Measurements from ENCODE around the gene OAS2. TPM values are rescaled to one million over a fixed set of nuclear protein-coding genes. Genes with fewer than 3 reads are reported as not detected.

OAS2 gene
- total and polyA plus RNA-seq, 4 experiments from 2014 or later: 25.5 to 77.4 (median 69.6) TPM

DNA sequence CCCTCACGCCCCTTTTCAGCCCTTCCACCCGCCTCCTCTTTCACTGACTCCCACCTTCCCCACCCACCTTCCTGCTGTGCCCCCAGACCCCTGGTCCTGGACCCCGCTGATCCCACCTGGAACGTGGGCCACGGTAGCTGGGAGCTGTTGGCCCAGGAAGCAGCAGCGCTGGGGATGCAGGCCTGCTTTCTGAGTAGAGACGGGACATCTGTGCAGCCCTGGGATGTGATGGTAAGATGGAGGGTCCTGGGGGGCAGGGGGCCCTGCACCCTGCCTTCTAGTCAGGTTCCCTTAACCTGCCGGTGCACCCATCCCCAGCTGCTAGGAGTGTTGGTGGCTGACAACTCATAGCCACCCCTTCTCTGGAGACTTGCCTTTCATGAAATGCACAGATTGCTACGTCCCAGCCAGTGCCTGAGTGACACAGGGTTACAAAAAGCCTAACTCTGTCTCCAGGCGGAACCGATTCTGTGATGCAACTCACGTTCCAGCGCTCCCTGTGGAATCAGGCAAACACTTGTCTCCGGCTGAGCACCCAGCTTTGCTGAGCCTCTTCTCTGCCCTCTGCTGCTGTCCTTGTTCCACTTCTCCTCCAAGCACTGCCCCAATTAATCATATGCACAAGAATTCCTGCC is 15.0 kb upstream of the OAS2 start:
- H3K27me3 ChIP-seq (ENCODE audit: insufficient read depth, low read length): no peaks in the 10 kb centered on the region
- Mint-ChIP-seq H3K4me3 (no peak overlapping the region), H3K27me3 (no peaks in the 10 kb centered on the region), H3K27ac (peak overlapping the region in 2 of 7 donors; percentile 32 to 47), H3K4me1 (peaks cover 6 to 16% (median 11%) of the 10 kb centered on the region in 4 donors), H3K36me3 (peaks cover 76 to 85% of the 10 kb centered on the region in 2 donors), H3K9me3 (peaks cover 0 to 8% (median 2%) of the 10 kb centered on the region in 8 donors)
- H3K4me3 ChIP-seq (ENCODE audit: low read length in 2 of 2): no peak overlapping the region
- H3K9me3 ChIP-seq (ENCODE audit: control insufficient read depth in 1 of 2, low read length in 2 of 2): no peaks in the 10 kb centered on the region
- CTCF ChIA-PET (ENCODE audit: partially characterized antibody): interaction anchor here (1.2 kb wide), 1 partner anchor 30 kb away, joined by 3 read pairs; no protein-coding TSS in a partner anchor
- no peaks in the 10 kb centered on the region for H3K4me1 ChIP-seq (ENCODE audit: insufficient read depth, low read length)
- H3K36me3 ChIP-seq (ENCODE audit: insufficient read depth, low read length): peaks cover 67% of the 10 kb centered on the region
- intact Hi-C loops (cut with micrococcal nuclease): no loop called here
- POLR2A ChIA-PET (ENCODE audit: partially characterized antibody): interaction anchor here (5.0 kb wide), 1 partner anchor 15 kb away, joined by 18 read pairs; the partner anchor contains the start of gene OAS2
- DNase-seq: no peak
- H3K27ac ChIP-seq (ENCODE audit: low read depth, low read length): no peak overlapping the region

DNA sequence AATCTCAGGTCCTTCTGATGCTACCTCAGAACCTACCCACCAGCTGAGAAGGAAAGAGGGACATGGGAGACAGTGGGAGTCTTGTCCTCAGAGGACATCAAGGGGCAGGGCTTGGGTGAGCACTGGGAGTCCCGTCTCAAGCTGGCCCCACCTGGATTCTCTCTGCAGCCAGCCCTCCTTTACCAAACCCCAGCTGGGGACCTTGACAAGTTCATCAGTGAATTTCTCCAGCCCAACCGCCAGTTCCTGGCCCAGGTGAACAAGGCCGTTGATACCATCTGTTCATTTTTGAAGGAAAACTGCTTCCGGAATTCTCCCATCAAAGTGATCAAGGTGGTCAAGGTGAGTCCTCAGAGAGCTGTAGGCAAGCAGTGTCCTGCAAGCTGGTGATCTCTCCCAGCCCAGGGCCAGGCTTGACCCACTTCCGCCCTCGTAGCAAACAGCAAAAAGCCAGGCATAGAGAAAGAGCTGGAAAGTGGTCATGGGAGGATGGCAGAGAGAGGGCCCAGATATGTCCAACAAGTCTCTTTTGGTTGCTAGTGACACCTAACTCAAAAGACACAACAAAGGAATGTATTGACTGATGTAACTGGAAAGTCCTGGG is 14.2 kb upstream of the OAS2 start:
- no peaks in the 10 kb centered on the region for H3K4me1 ChIP-seq (ENCODE audit: insufficient read depth, low read length)
- no peak overlapping the region for H3K4me3 Mint-ChIP-seq
- H3K4me1 Mint-ChIP-seq: peaks cover 6 to 16% (median 11%) of the 10 kb centered on the region in 4 donors
- no peak overlapping the region for H3K27ac ChIP-seq (ENCODE audit: low read depth, low read length)
- intact Hi-C loops (cut with micrococcal nuclease): no loop called here
- H3K9me3 ChIP-seq (ENCODE audit: control insufficient read depth in 1 of 2, low read length in 2 of 2): no peaks in the 10 kb centered on the region
- ChIA-PET POLR2A (ENCODE audit: partially characterized antibody) (interaction anchor here (5.0 kb wide), 1 partner anchor 14 kb away, joined by 18 read pairs; the partner anchor contains the start of gene OAS2), CTCF (ENCODE audit: partially characterized antibody) (interaction anchor here (0.9 to 1.2 kb wide), 2 partner anchors 14 to 29 kb away, joined by 3 to 4 read pairs; partner anchors contain the start of gene OAS2)
- peaks cover 79 to 80% of the 10 kb centered on the region in 2 donors for H3K36me3 Mint-ChIP-seq
- no peaks in the 10 kb centered on the region for H3K27me3 ChIP-seq (ENCODE audit: insufficient read depth, low read length)
- no peak for DNase-seq
- H3K27ac Mint-ChIP-seq: no peak overlapping the region
- H3K27me3 Mint-ChIP-seq: no peaks in the 10 kb centered on the region
- H3K36me3 ChIP-seq (ENCODE audit: insufficient read depth, low read length): peaks cover 68% of the 10 kb centered on the region
- H3K9me3 Mint-ChIP-seq: peaks cover 0 to 8% (median 2%) of the 10 kb centered on the region in 8 donors
- H3K4me3 ChIP-seq (ENCODE audit: low read length in 2 of 2): no peak overlapping the region

DNA sequence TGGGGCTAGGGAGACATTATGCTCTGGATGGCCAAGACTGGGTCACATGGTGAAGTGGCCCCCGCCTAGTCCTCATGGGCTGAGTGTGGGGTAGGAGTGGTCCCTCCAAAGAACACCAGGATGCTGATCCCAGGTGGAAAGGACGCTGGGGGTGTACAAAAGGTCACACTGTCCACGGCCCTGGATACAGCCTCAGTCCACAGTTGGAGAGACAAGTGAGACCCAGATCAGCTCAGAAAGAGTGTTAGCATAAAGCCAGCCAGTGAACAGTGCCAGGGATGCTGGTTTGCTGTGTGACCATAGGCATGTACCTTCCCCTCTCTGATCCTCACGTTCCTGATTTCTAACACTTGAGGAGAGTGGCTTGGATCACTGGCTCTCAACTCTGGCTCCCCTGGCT is 13.4 kb upstream of the OAS2 start:
- H3K9me3 Mint-ChIP-seq: peaks cover 0 to 4% (median 0%) of the 10 kb centered on the region in 8 donors
- Histone ChIP-seq H3K9me3 (ENCODE audit: control insufficient read depth in 1 of 2, low read length in 2 of 2) (no peaks in the 10 kb centered on the region), H3K27ac (ENCODE audit: low read depth, low read length) (no peak overlapping the region), H3K36me3 (ENCODE audit: insufficient read depth, low read length) (peaks cover 72% of the 10 kb centered on the region), H3K4me1 (ENCODE audit: insufficient read depth, low read length) (no peaks in the 10 kb centered on the region), H3K4me3 (ENCODE audit: low read length in 2 of 2) (no peak overlapping the region), H3K27me3 (ENCODE audit: insufficient read depth, low read length) (no peaks in the 10 kb centered on the region)
- intact Hi-C loops (cut with micrococcal nuclease): no loop called here
- ChIA-PET CTCF (ENCODE audit: partially characterized antibody) (interaction anchor here (0.9 to 1.2 kb wide), 3 partner anchors 13 to 28 kb away, joined by 3 to 4 read pairs (median 3); partner anchors contain the start of gene OAS2), POLR2A (ENCODE audit: partially characterized antibody) (interaction anchor here (5.0 kb wide), 1 partner anchor 14 kb away, joined by 18 read pairs; the partner anchor contains the start of gene OAS2)
- H3K4me3 Mint-ChIP-seq: no peak overlapping the region
- H3K27ac Mint-ChIP-seq: no peak overlapping the region
- no peak for DNase-seq
- no peaks in the 10 kb centered on the region for H3K27me3 Mint-ChIP-seq
- H3K4me1 Mint-ChIP-seq: peaks cover 1 to 10% (median 5%) of the 10 kb centered on the region in 4 donors
- peaks cover 77 to 80% of the 10 kb centered on the region in 2 donors for H3K36me3 Mint-ChIP-seq

DNA sequence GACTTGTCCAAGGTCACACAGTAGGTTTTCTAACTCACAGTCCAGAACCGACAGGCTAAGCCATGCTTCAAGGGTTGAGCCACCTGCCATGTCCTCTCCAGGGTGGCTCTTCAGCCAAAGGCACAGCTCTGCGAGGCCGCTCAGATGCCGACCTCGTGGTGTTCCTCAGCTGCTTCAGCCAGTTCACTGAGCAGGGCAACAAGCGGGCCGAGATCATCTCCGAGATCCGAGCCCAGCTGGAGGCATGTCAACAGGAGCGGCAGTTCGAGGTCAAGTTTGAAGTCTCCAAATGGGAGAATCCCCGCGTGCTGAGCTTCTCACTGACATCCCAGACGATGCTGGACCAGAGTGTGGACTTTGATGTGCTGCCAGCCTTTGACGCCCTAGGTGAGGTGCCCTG is 12.7 kb upstream of the OAS2 start:
- no peak overlapping the region for H3K4me3 Mint-ChIP-seq
- CTCF ChIA-PET (ENCODE audit: partially characterized antibody): interaction anchor here (1.1 kb wide), 1 partner anchor 25 kb away, joined by 3 read pairs; no protein-coding TSS in a partner anchor
- POLR2A ChIA-PET (ENCODE audit: partially characterized antibody): no interaction called here

DNA sequence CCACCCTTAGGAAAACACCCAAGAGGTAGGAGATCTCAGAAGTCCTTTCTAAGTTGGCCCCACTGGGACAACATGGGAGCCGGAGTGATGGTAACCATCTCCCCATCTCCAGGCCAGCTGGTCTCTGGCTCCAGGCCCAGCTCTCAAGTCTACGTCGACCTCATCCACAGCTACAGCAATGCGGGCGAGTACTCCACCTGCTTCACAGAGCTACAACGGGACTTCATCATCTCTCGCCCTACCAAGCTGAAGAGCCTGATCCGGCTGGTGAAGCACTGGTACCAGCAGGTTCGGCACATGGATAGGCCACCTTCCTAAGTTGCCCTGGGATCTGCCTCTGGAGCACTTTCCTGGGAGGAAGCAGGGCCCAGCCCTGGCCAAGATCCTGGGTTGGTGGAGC is 11.0 kb upstream of the OAS2 start:
- H3K4me3 ChIP-seq (ENCODE audit: low read length in 2 of 2): no peak overlapping the region
- no peaks in the 10 kb centered on the region for H3K4me1 ChIP-seq (ENCODE audit: insufficient read depth, low read length)
- ChIA-PET POLR2A (ENCODE audit: partially characterized antibody) (interaction anchor here (1.4 kb wide), 1 partner anchor 11 kb away, joined by 4 read pairs; the partner anchor contains the start of gene OAS2), CTCF (ENCODE audit: partially characterized antibody) (interaction anchor here (1.7 kb wide), 1 partner anchor 10 kb away, joined by 6 read pairs; the partner anchor contains the start of gene OAS2)
- H3K27ac Mint-ChIP-seq: no peak overlapping the region
- H3K4me3 Mint-ChIP-seq: no peak overlapping the region
- intact Hi-C loops (cut with micrococcal nuclease): no loop called here
- DNase-seq: no peak
- H3K27me3 ChIP-seq (ENCODE audit: insufficient read depth, low read length): no peaks in the 10 kb centered on the region
- no peaks in the 10 kb centered on the region for H3K4me1 Mint-ChIP-seq
- H3K36me3 ChIP-seq (ENCODE audit: insufficient read depth, low read length): peaks cover 61% of the 10 kb centered on the region
- no peaks in the 10 kb centered on the region for H3K9me3 ChIP-seq (ENCODE audit: control insufficient read depth in 1 of 2, low read length in 2 of 2)
- H3K27ac ChIP-seq (ENCODE audit: low read depth, low read length): no peak overlapping the region
- H3K27me3 Mint-ChIP-seq: no peaks in the 10 kb centered on the region
- no peaks in the 10 kb centered on the region for H3K9me3 Mint-ChIP-seq
- peaks cover 66 to 67% of the 10 kb centered on the region in 2 donors for H3K36me3 Mint-ChIP-seq

More for the DNA sequence above, 12.7 kb upstream of the OAS2 start:
- DNase-seq: no peak
- H3K27ac Mint-ChIP-seq: no peak overlapping the region
- H3K27me3 Mint-ChIP-seq: no peaks in the 10 kb centered on the region
- no peaks in the 10 kb centered on the region for H3K9me3 ChIP-seq (ENCODE audit: control insufficient read depth in 1 of 2, low read length in 2 of 2)
- no peak overlapping the region for H3K27ac ChIP-seq (ENCODE audit: low read depth, low read length)
- H3K9me3 Mint-ChIP-seq: peaks cover 0 to 4% (median 0%) of the 10 kb centered on the region in 8 donors
- intact Hi-C loops (cut with micrococcal nuclease): no loop called here
- H3K36me3 Mint-ChIP-seq: peaks cover 78 to 80% of the 10 kb centered on the region in 2 donors
- peaks cover 72% of the 10 kb centered on the region for H3K36me3 ChIP-seq (ENCODE audit: insufficient read depth, low read length)
- peaks cover 0 to 8% (median 4%) of the 10 kb centered on the region in 4 donors for H3K4me1 Mint-ChIP-seq
- H3K27me3 ChIP-seq (ENCODE audit: insufficient read depth, low read length): no peaks in the 10 kb centered on the region
- no peak overlapping the region for H3K4me3 ChIP-seq (ENCODE audit: low read length in 2 of 2)
- H3K4me1 ChIP-seq (ENCODE audit: insufficient read depth, low read length): no peaks in the 10 kb centered on the region

DNA sequence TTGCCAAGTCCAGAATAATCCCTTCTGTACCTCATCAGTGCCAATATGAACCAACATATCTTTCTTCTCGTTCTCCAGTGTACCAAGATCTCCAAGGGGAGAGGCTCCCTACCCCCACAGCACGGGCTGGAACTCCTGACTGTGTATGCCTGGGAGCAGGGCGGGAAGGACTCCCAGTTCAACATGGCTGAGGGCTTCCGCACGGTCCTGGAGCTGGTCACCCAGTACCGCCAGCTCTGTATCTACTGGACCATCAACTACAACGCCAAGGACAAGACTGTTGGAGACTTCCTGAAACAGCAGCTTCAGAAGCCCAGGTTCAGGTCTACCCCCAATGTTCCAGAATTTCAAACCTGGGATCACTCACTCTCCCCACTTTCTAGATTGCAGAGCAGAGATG is 10.5 kb upstream of the OAS2 start:
- Histone ChIP-seq H3K4me1 (ENCODE audit: insufficient read depth, low read length) (no peaks in the 10 kb centered on the region), H3K27me3 (ENCODE audit: insufficient read depth, low read length) (no peaks in the 10 kb centered on the region), H3K36me3 (ENCODE audit: insufficient read depth, low read length) (peaks cover 55% of the 10 kb centered on the region), H3K4me3 (ENCODE audit: low read length in 2 of 2) (no peak overlapping the region), H3K27ac (ENCODE audit: low read depth, low read length) (no peak overlapping the region), H3K9me3 (ENCODE audit: control insufficient read depth in 1 of 2, low read length in 2 of 2) (no peaks in the 10 kb centered on the region)
- Mint-ChIP-seq H3K27ac (no peak overlapping the region), H3K27me3 (no peaks in the 10 kb centered on the region), H3K4me1 (no peaks in the 10 kb centered on the region), H3K36me3 (peaks cover 61% of the 10 kb centered on the region in 2 donors), H3K4me3 (no peak overlapping the region), H3K9me3 (no peaks in the 10 kb centered on the region)
- ChIA-PET POLR2A (ENCODE audit: partially characterized antibody) (interaction anchor here (1.4 kb wide), 1 partner anchor 10 kb away, joined by 4 read pairs; the partner anchor contains the start of gene OAS2), CTCF (ENCODE audit: partially characterized antibody) (no interaction called here)
- intact Hi-C loops (cut with micrococcal nuclease): no loop called here
- no peak for DNase-seq

All from CD4-positive, alpha-beta memory T cell (primary cell).